ENCODE results near the gene MAD1L1. TPM values are rescaled to one million over a fixed set of nuclear protein-coding genes. Genes with fewer than 3 reads are reported as not detected.

MAD1L1 gene
- total and polyA plus RNA-seq, 3 donors from 2014 or later = 63.1 to 149 (median 94.6) TPM

DNA sequence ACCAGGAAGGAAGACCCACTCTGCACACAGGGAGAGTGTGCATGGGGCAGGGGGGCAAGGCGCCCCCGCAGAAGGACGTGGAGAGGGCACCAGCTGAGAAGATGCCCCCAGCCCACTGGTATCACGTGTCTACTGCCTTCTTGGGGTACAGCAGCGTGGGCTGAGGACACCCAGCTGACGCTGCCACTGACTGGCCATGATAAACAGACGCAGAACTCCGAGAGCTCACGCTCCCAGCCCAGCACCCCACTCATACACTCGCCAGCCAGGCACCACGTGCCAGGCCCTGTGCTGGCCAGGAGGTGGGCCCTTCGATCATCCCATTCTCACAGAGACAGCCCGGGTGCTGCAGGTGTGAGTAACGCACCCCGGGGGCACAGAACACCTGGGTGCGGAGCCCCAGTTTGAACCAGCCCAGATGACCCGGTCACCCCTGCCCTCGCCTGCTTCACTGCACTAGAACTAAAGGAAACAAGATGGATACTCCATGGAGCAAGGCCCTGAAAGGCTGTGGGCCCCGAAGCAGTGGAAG, 199.8 kb downstream of the MAD1L1 start:
- Histone ChIP-seq H3K4me1 (peaks cover 15% of the 10 kb centered on the region), H3K4me3 (no peak overlapping the region), H3K36me3 (ENCODE audit: low read depth, missing control alignments) (no peaks in the 10 kb centered on the region), H3K27me3 (no peaks in the 10 kb centered on the region), H3K27ac (no peak overlapping the region), H3K9me3 (no peaks in the 10 kb centered on the region)
- intact Hi-C loops (cut with DNase I; ENCODE audit: low total_unique reads) = no loop called here
- DNase-seq = no peak
- TF ChIP-seq CTCF (IDR thresholded peaks at IDR 0.05) (no peak), POLR2A (IDR thresholded peaks at IDR 0.05) (no peak)
- WGBS, 2 donors = 96 to 97% methylated on average over 16 to 19 of the region's 19 CpGs

GRCh38 chr7:2032030-2032875, 200.5 kb downstream of the MAD1L1 start:
- WGBS, 2 donors = 89 to 94% methylated on average over 9 to 25 of the region's 26 CpGs
- H3K36me3 ChIP-seq (ENCODE audit: low read depth, missing control alignments) = no peaks in the 10 kb centered on the region
- DNase-seq = no peak
- H3K9me3 ChIP-seq = no peaks in the 10 kb centered on the region
- intact Hi-C loops (cut with DNase I; ENCODE audit: low total_unique reads) = no loop called here
- peaks cover 9% of the 10 kb centered on the region for H3K4me1 ChIP-seq
- H3K27ac ChIP-seq = no peak overlapping the region
- TF ChIP-seq CTCF (IDR thresholded peaks at IDR 0.05) = no peak
- no peak for TF ChIP-seq POLR2A (IDR thresholded peaks at IDR 0.05)
- no peak overlapping the region for H3K4me3 ChIP-seq
- H3K27me3 ChIP-seq = no peaks in the 10 kb centered on the region

DNA sequence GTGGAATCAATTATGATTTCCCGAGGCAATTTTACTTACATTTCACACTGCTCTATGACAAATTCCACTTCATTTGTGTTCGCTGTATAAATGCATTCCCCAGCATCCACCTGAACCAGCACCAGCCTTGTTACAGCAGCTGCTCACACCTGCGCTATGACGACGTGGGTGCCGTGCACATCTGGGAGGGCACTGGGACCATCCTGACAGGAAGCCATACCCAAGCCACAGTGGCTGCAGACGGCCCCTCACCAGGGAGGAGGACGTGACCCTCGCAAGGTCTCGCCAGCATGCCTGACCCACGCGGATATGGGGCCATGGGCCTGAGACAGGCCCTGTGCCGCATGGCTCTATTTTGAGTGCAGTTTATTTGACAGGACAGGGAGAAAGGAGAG, 201.3 kb downstream of the MAD1L1 start:
- Histone ChIP-seq H3K4me3 (no peak overlapping the region), H3K27me3 (no peaks in the 10 kb centered on the region), H3K4me1 (peaks cover 7% of the 10 kb centered on the region), H3K9me3 (no peaks in the 10 kb centered on the region), H3K27ac (no peak overlapping the region), H3K36me3 (ENCODE audit: low read depth, missing control alignments) (no peaks in the 10 kb centered on the region)
- 91 to 94% methylated on average over 13 of the region's 13 CpGs for WGBS, 2 donors
- no peak for DNase-seq
- intact Hi-C loops (cut with DNase I; ENCODE audit: low total_unique reads) = no loop called here
- TF ChIP-seq POLR2A (IDR thresholded peaks at IDR 0.05) (no peak), CTCF (IDR thresholded peaks at IDR 0.05) (no peak)

DNA sequence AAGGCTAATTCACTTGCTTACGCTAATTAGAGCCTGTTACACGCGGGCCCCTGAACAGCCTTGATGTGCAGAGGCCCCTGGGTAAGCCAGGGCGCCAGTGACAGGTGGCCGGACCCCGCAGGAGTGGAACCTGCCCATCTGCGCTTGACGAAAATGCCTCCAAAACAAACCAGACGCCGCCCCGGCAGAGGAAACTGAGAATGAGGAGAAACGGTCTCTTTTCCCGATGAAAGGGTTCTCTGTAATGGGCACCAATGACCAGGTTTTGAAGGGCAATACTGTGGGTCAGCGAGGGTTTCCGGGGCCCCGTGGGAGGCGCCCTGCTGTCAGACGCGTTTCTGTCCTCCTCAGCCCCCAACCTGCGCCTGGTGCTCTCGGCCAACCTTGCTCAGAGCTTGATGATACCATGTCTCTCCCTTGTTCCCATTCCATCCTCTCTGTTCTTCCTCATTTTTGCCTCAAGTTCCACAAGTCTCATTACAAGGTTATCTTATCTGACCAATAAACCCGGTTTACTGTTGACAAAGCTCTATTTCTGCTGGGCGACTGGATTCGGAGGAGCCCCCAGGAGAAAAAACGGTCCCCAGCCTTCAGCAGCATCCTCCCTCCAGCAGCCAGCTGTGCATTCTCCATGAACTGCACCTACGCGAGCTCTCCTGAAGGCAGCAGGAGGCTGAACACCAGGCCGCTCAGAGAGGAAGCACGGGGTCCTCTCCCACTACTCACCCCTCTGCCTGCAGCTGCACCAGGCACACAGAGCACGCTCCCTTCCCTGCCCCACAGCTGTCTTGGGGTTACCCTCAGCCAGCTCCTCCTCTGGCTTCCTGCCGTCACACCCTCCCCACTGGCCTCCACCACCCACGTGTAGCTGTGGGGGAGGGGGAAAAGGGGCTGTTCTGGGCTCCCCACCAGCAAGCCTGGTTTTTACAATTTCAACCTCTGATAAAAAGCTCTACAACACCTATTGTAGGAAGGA, 202.0 kb downstream of the MAD1L1 start:
- intact Hi-C loops (cut with DNase I; ENCODE audit: low total_unique reads) = no loop called here
- DNase-seq = no peak
- Histone ChIP-seq H3K4me1 (peaks cover 7% of the 10 kb centered on the region), H3K27me3 (no peaks in the 10 kb centered on the region), H3K4me3 (no peak overlapping the region), H3K27ac (no peak overlapping the region), H3K36me3 (ENCODE audit: low read depth, missing control alignments) (no peaks in the 10 kb centered on the region), H3K9me3 (no peaks in the 10 kb centered on the region)
- WGBS, 2 donors = 78 to 85% methylated on average over 32 of the region's 32 CpGs
- TF ChIP-seq POLR2A (IDR thresholded peaks at IDR 0.05) (no peak), CTCF (IDR thresholded peaks at IDR 0.05) (no peak)
